ENCODE data around the gene ROS1.

DNA sequence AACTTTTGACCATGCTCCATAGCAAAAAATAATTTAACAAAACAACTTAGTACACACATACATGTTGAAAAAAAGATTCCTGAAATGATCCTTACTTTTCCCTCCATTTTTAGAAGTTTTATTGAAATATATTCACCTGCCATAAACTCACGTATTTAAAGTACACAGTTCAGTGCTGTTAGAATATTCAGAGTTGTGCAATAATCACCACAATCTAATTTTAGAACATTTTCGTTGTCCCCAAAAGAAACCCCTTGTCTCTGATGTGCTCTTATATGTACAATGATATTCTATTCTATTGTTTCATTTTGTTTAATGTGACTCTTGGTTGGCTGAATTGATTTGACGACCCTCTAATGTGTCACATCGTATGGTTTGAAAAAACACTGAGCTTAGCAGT is 15.9 kb downstream of the ROS1 start:
- TF ChIP-seq CTCF (IDR thresholded peaks at IDR 0.05) (no peak), POLR2A (IDR thresholded peaks at IDR 0.05) (no peak)
